Adipocyte (in vitro differentiated cells): Measurements from ENCODE around the gene CMSS1.

Source experiments
- DNase-seq: peaks from one replicate; pipeline ENCODE4 v3.0.0-alpha.2; 2015; ENCODE audit warnings: low read depth
- H3K27me3 ChIP-seq: replicated peaks from 2 replicates; pipeline ENCODE4 v1.7.0; 2013; ENCODE audit warnings: mild to moderate bottlenecking, low read length, moderate library complexity; ENCODE audit not compliant: control insufficient read depth, insufficient read depth
- H3K36me3 ChIP-seq: 2 replicates; pipeline ENCODE4 v1.7.0; 2013; ENCODE audit warnings: low read length, mild to moderate bottlenecking, moderate library complexity; ENCODE audit not compliant: control insufficient read depth, insufficient read depth, severe bottlenecking
- H3K4me1 ChIP-seq: 2 replicates; pipeline ENCODE4 v1.7.0; 2013; ENCODE audit warnings: mild to moderate bottlenecking, low read length, moderate library complexity; ENCODE audit not compliant: control insufficient read depth, insufficient read depth
- H3K4me3 ChIP-seq: 2 replicates; pipeline ENCODE4 v1.7.0; 2013; ENCODE audit warnings: mild to moderate bottlenecking, low read length, moderate library complexity
- H3K9ac ChIP-seq: 2 replicates; pipeline ENCODE4 v1.7.0; 2013; ENCODE audit warnings: mild to moderate bottlenecking, low read length, moderate library complexity
- H3K9me3 ChIP-seq: 2 replicates; pipeline ENCODE4 v1.7.0; 2013; ENCODE audit warnings: mild to moderate bottlenecking, low read length, moderate library complexity; ENCODE audit not compliant: control insufficient read depth

CMSS1 gene

DNA sequence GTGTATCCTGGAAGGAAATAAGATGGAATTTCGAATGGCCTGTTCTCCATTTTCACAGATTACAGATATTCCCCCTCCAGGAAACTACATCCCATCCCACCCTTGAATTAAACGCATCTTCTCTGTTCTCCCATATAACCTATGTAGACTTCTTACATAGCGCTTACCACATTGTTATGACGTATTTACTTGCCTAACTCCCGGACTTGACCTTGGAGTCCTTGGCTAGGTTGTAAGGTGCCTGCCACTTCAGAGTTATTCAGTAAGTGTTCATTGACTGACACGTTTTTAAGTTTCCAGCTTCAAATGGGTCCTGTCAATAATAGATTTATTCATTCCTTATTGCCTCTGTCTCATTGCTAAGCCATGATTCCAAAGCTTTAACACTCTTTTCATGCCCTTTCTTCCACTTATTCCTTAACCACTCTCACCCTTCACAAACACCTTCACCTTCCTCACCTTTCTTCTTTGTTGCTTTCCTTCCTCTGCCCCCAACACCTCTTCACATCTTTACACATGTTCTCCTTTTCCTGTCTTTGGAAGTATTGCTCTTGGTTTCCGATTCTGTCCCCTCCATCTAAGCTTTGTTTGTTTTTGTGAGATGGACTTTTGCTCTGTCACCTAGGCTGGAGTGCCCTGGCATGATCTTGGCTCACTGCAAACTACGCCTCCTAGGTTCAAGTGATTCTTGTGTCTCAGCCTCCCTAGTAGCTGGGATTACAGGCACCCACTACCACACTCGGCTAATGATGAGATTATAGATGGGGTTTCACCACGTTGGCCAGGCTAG is 138.3 kb downstream of the CMSS1 start:
- H3K36me3 ChIP-seq = no peaks in the 10 kb centered on the region
- no peak for DNase-seq
- H3K9ac ChIP-seq = no peak overlapping the region
- peaks cover 14% of the 10 kb centered on the region for H3K4me1 ChIP-seq
- H3K9me3 ChIP-seq = no peaks in the 10 kb centered on the region
- H3K4me3 ChIP-seq = no peak overlapping the region
- H3K27me3 ChIP-seq = no peaks in the 10 kb centered on the region

GRCh38 chr3:99957151-99957796 is 139.6 kb downstream of the CMSS1 start:
- H3K4me1 ChIP-seq = peaks cover 21% of the 10 kb centered on the region
- H3K9me3 ChIP-seq = no peaks in the 10 kb centered on the region
- DNase-seq = peak; percentile 64
- H3K4me3 ChIP-seq = no peak overlapping the region
- H3K9ac ChIP-seq = no peak overlapping the region
- no peaks in the 10 kb centered on the region for H3K27me3 ChIP-seq
- no peaks in the 10 kb centered on the region for H3K36me3 ChIP-seq

- no peak overlapping the region for H3K4me3 ChIP-seq
- H3K9ac ChIP-seq = no peak overlapping the region
- peaks cover 30% of the 10 kb centered on the region for H3K4me1 ChIP-seq
- H3K9me3 ChIP-seq = no peaks in the 10 kb centered on the region
- no peaks in the 10 kb centered on the region for H3K27me3 ChIP-seq
- no peaks in the 10 kb centered on the region for H3K36me3 ChIP-seq
- no peak for DNase-seq
Measured at GRCh38 chr3:99958222-99958912, 140.7 kb downstream of the CMSS1 start.

- Histone ChIP-seq H3K27me3 (no peaks in the 10 kb centered on the region), H3K36me3 (no peaks in the 10 kb centered on the region), H3K4me3 (peak overlapping the region; percentile 55), H3K4me1 (peaks cover 39% of the 10 kb centered on the region), H3K9ac (no peak overlapping the region), H3K9me3 (no peaks in the 10 kb centered on the region)
- DNase-seq = no peak
Measured at GRCh38 chr3:99960123-99960878, 142.6 kb downstream of the CMSS1 start.

- no peaks in the 10 kb centered on the region for H3K9me3 ChIP-seq
- no peaks in the 10 kb centered on the region for H3K36me3 ChIP-seq
- no peak for DNase-seq
- H3K27me3 ChIP-seq = no peaks in the 10 kb centered on the region
- peaks cover 46% of the 10 kb centered on the region for H3K4me1 ChIP-seq
- H3K4me3 ChIP-seq = peak overlapping the region; percentile 55
- H3K9ac ChIP-seq = no peak overlapping the region
Measured at GRCh38 chr3:99960941-99961340, 143.3 kb downstream of the CMSS1 start.

DNA sequence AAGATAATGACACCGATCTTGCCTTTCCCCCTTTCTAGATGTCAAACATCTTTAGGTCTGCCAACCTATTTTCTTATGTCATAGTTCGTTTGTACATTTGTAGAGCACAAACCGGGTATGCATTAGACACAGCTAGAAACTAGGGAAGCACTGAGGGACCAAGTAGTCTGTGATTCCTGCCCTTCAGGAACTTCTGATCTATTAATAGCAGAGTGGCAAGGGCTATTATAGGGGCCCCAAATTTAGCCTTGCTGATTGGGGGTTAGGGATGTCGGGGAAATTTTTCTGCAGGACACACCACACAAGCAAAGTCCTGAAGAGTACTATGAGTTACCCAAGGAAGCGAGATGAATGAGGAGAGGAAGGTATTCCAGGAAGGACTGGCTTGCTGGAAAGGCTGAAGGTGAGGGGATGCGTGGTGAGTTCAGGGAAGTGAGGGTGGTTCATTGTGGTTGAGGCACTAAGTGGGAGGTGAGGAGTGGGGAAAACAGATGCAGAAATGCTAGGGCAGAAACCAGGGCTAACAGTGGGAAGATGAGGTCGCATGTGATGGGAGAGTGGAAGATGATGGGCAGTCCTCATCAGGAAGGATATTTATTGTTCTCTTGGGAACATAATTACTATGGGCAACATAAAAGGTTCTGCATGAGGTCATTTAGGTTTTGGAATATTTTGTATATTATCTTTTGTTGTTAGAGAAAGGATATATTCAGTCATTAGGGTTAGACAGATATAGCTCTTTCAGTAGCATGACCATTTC is 144.3 kb downstream of the CMSS1 start:
- peaks cover 56% of the 10 kb centered on the region for H3K4me1 ChIP-seq
- H3K4me3 ChIP-seq = no peak overlapping the region
- no peaks in the 10 kb centered on the region for H3K9me3 ChIP-seq
- H3K36me3 ChIP-seq = no peaks in the 10 kb centered on the region
- H3K9ac ChIP-seq = no peak overlapping the region
- DNase-seq = no peak
- H3K27me3 ChIP-seq = no peaks in the 10 kb centered on the region

- no peak overlapping the region for H3K9ac ChIP-seq
- H3K9me3 ChIP-seq = no peaks in the 10 kb centered on the region
- no peaks in the 10 kb centered on the region for H3K27me3 ChIP-seq
- peaks cover 59% of the 10 kb centered on the region for H3K4me1 ChIP-seq
- no peaks in the 10 kb centered on the region for H3K36me3 ChIP-seq
- H3K4me3 ChIP-seq = no peak overlapping the region
- peak; percentile 77 for DNase-seq
Measured at GRCh38 chr3:99962703-99963102, 145.0 kb downstream of the CMSS1 start.

GRCh38 chr3:99965077-99965476 is 147.4 kb downstream of the CMSS1 start:
- Histone ChIP-seq H3K4me3 (no peak overlapping the region), H3K9ac (no peak overlapping the region), H3K9me3 (no peaks in the 10 kb centered on the region), H3K4me1 (peaks cover 68% of the 10 kb centered on the region), H3K27me3 (no peaks in the 10 kb centered on the region), H3K36me3 (no peaks in the 10 kb centered on the region)
- DNase-seq = peak; percentile 54

- DNase-seq = no peak
- Histone ChIP-seq H3K9ac (no peak overlapping the region), H3K4me1 (peaks cover 62% of the 10 kb centered on the region), H3K9me3 (no peaks in the 10 kb centered on the region), H3K4me3 (no peak overlapping the region), H3K27me3 (no peaks in the 10 kb centered on the region), H3K36me3 (no peaks in the 10 kb centered on the region)
Measured at GRCh38 chr3:99965681-99966408, 148.2 kb downstream of the CMSS1 start.
